ENCODE measurements around the gene TUBB. TPM values are rescaled to one million over a fixed set of nuclear protein-coding genes. Genes with fewer than 3 reads are reported as not detected.

Gene TUBB
- polyA plus RNA-seq, 2 donors, result 142 to 313 TPM

DNA sequence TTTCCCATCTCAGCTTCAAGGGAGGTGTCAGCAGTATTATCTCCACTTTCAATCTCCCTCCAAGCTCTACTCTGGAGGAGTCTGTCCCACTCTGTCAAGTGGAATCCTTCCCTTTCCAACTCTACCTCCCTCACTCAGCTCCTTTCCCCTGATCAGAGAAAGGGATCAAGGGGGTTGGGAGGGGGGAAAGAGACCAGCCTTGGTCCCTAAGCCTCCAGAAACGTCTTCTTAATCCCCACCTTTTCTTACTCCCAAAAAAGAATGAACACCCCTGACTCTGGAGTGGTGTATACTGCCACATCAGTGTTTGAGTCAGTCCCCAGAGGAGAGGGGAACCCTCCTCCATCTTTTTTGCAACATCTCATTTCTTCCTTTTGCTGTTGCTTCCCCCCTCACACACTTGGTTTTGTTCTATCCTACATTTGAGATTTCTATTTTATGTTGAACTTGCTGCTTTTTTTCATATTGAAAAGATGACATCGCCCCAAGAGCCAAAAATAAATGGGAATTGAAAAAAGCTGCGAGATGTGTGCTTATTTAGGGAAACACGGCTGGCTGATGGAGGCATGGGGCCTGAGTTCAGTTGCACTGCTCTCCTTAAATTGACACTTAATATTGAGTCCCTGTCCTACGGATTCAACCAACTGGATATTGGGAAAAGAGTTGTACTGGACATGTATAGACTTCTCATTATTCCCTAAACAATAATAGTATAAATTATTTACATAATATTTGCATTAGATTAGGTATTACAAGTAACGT lies 4.9 kb downstream of the TUBB start:
- H3K27me3 ChIP-seq (ENCODE audit: control insufficient read depth in 1 of 2, insufficient read depth in 2 of 2, low read length in 2 of 2), result no peaks in the 10 kb centered on the region
- peaks cover 2 to 3% of the 10 kb centered on the region in 2 donors for H3K4me1 ChIP-seq (ENCODE audit: control insufficient read depth in 2 of 2, insufficient read depth in 2 of 2, low read length in 1 of 2)
- H3K27ac ChIP-seq (ENCODE audit: low read depth in 2 of 2, low read length in 1 of 2), result no peak overlapping the region
- H3K4me3 ChIP-seq (ENCODE audit: low read depth in 1 of 2, low read length in 2 of 2), result no peak overlapping the region
- WGBS, 2 donors, result 35 to 45% methylated on average over 6 of the region's 6 CpGs
- H3K9me3 ChIP-seq (ENCODE audit: control insufficient read depth in 2 of 2, insufficient read depth in 1 of 2, low read depth in 1 of 2, low read length in 1 of 2), result no peaks in the 10 kb centered on the region
- H3K36me3 ChIP-seq (ENCODE audit: control insufficient read depth in 2 of 2, insufficient read depth in 2 of 2, low read length in 1 of 2), result peaks cover 2 to 41% of the 10 kb centered on the region in 2 donors

DNA sequence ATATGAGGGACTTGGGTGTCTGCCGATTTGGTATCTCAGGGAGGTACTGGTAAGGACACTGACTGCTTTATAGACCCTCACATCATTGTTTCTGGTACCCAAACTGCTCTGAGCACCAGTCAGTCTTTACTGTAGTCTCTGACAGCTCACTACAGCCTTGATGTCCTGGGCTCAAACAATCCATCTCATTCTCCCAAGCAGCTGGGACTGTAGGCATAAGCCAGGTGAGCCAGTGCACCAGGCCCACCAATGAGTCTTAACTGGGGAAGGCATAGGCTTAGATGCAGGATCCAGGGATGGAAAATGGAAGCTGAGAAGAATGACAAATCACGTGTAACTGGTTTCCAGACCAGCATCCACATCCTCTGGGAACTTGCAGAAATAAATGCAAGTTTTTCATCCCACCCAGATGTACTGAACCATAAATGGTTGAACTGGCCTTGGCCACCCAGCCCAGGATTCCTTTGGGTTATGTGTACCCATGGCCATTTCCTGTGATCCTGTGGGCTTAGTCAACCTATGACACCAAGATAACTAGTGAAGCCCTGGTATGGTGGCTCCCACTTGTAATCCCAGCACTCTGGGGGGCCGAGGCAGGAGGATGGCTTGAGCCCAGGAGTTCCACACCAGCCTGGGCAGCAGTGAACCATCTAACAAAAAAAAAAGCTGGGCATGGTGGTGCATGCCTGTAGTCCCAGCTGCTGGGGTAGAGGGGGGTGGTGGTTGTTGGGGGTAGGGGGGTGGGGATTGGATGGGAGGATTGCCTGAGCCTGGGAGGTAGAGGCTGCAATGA lies 5.8 kb downstream of the TUBB start:
- Histone ChIP-seq H3K27ac (ENCODE audit: low read depth in 2 of 2, low read length in 1 of 2) (no peak overlapping the region), H3K4me1 (ENCODE audit: control insufficient read depth in 2 of 2, insufficient read depth in 2 of 2, low read length in 1 of 2) (peaks cover 5% of the 10 kb centered on the region in 2 donors), H3K4me3 (ENCODE audit: low read depth in 1 of 2, low read length in 2 of 2) (no peak overlapping the region), H3K27me3 (ENCODE audit: control insufficient read depth in 1 of 2, insufficient read depth in 2 of 2, low read length in 2 of 2) (no peaks in the 10 kb centered on the region), H3K9me3 (ENCODE audit: control insufficient read depth in 2 of 2, insufficient read depth in 1 of 2, low read depth in 1 of 2, low read length in 1 of 2) (no peaks in the 10 kb centered on the region), H3K36me3 (ENCODE audit: control insufficient read depth in 2 of 2, insufficient read depth in 2 of 2, low read length in 1 of 2) (peaks cover 6 to 45% of the 10 kb centered on the region in 2 donors)
- 43 to 58% methylated on average over 3 of the region's 3 CpGs for WGBS, 2 donors

DNA sequence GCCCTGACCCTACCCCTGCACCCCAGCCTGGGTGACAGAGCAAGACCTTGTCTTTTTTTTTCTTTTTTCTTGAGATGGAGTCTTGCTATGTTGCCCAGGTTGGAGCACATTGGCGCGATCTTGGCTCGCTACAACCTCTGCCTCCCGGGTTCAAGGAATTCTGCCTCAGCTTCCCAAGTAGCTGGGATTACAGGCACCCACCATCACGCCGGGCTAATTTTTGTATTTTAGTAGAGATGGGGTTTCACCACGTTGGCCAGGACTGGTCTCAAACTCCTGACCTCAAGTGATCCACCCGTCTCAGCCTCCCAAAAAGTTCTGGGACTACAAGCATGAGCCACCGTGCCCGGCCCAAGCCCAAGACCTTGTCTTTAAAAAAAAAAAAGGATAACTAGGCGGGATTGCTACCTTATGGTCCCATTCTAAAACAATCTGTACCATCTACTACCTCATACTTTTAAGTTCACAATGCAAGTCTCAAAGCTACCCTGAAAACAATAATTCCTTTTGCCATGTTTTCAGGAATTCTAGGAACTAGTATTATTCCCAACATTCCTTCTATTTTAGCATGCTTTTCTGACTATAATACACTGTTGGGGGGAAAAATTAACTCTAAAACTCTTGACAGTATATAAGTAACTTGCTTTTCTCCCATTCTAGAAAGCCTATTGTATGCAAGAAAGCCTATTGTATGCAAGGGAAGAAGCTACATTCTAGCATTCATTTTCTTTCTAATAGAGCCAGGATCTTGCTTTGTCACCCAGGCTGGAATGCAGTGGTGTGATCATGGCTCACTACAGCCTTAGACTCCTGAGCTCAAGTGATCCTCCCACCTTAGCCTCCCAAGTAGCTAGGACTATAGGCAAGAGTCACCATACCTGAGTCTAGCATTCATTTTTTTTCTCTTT lies 6.6 kb downstream of the TUBB start:
- no peak overlapping the region for H3K4me3 ChIP-seq (ENCODE audit: low read depth in 1 of 2, low read length in 2 of 2)
- 81 to 88% methylated on average over 11 of the region's 11 CpGs for WGBS, 2 donors
- H3K4me1 ChIP-seq (ENCODE audit: control insufficient read depth in 2 of 2, insufficient read depth in 2 of 2, low read length in 1 of 2), result peaks cover 5 to 6% of the 10 kb centered on the region in 2 donors
- H3K27ac ChIP-seq (ENCODE audit: low read depth in 2 of 2, low read length in 1 of 2), result peak overlapping the region in 1 of 2 donors; percentile 2
- peaks cover 6 to 45% of the 10 kb centered on the region in 2 donors for H3K36me3 ChIP-seq (ENCODE audit: control insufficient read depth in 2 of 2, insufficient read depth in 2 of 2, low read length in 1 of 2)
- H3K27me3 ChIP-seq (ENCODE audit: control insufficient read depth in 1 of 2, insufficient read depth in 2 of 2, low read length in 2 of 2), result no peaks in the 10 kb centered on the region
- H3K9me3 ChIP-seq (ENCODE audit: control insufficient read depth in 2 of 2, insufficient read depth in 1 of 2, low read depth in 1 of 2, low read length in 1 of 2), result no peaks in the 10 kb centered on the region

DNA sequence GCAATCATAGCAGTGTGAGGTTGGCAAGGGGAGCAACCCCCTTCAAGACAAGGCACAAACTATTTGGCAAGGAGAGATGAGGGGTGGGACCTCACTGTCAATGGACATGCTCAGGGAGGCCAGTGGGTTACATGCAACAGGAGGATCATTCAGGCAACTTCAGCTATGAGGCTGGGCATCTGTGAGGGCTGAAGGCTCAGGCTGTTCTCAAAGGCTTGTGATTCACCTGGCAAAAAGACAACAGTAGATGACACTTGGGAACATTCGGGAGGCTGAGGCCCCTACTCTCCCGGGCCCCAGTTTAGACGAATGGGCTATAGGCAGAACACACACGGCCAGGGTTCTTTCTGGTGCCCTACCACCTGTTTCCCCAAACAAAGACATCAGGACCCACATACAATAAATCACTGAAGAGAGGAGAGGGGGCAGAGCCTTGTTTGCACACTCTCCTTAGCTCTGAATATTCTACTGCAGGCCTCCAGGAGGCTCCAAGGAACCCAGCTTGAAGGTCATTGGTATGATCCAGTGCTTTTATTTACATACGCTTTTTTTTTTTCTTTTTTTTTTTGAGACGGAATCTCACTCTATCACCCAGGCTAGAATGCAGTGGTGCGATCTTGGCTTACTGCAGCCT lies 7.9 kb downstream of the TUBB start:
- Histone ChIP-seq H3K9me3 (ENCODE audit: control insufficient read depth in 2 of 2, insufficient read depth in 1 of 2, low read depth in 1 of 2, low read length in 1 of 2) (no peaks in the 10 kb centered on the region), H3K27ac (ENCODE audit: low read depth in 2 of 2, low read length in 1 of 2) (no peak overlapping the region), H3K27me3 (ENCODE audit: control insufficient read depth in 1 of 2, insufficient read depth in 2 of 2, low read length in 2 of 2) (no peaks in the 10 kb centered on the region), H3K4me1 (ENCODE audit: control insufficient read depth in 2 of 2, insufficient read depth in 2 of 2, low read length in 1 of 2) (peaks cover 3 to 6% of the 10 kb centered on the region in 2 donors), H3K4me3 (ENCODE audit: low read depth in 1 of 2, low read length in 2 of 2) (no peak overlapping the region), H3K36me3 (ENCODE audit: control insufficient read depth in 2 of 2, insufficient read depth in 2 of 2, low read length in 1 of 2) (peaks cover 6 to 44% of the 10 kb centered on the region in 2 donors)
- WGBS, 2 donors, result 51 to 64% methylated on average over 7 of the region's 7 CpGs

DNA sequence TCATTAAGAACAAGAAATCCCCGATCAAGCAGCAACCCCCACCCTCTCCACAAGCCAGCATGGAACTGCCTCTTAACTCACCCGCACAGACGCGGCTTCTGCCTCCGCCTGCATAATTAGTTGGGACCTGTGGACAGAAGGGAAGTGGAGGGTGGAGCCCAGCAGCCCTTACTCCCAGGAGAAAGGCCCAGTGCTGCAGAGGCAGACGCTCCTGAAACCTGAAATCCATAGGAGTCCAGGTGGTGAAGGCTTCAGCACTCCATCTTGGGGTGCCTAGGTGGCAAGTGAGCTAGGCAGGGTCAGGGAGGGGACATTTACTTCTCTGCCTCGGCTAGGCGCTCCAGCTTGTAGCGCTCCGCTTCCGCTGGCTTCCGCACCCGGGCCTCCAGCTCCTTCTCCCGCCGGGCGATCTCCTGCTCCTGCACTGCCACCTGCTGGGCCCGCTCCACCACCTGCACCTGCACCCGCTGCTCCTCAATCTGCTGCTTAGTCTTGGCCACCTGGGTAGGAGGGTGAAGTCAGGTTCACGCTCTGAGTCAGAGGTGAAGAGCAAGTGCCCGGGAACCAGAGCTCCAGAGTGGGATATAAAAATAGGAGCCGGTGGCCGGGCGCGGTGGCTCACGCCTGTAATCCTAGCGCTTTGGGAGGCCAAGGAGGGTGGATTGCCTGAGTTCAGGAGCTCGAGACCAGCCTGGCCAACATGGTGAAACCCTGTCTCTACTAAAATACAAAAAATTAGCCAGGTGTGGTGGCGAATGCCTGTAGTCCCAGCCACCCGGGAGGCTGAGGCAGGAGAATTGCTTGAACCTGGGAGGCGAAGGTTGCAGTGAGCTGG lies 10.7 kb downstream of the TUBB start:
- Histone ChIP-seq H3K4me3 (ENCODE audit: low read depth in 1 of 2, low read length in 2 of 2) (peak overlapping the region in 1 of 2 donors; percentile 28), H3K27ac (ENCODE audit: low read depth in 2 of 2, low read length in 1 of 2) (peak overlapping the region; percentile 3 to 45), H3K36me3 (ENCODE audit: control insufficient read depth in 2 of 2, insufficient read depth in 2 of 2, low read length in 1 of 2) (peaks cover 7 to 22% of the 10 kb centered on the region in 2 donors), H3K27me3 (ENCODE audit: control insufficient read depth in 1 of 2, insufficient read depth in 2 of 2, low read length in 2 of 2) (no peaks in the 10 kb centered on the region), H3K4me1 (ENCODE audit: control insufficient read depth in 2 of 2, insufficient read depth in 2 of 2, low read length in 1 of 2) (peaks cover 3% of the 10 kb centered on the region in 2 donors), H3K9me3 (ENCODE audit: control insufficient read depth in 2 of 2, insufficient read depth in 1 of 2, low read depth in 1 of 2, low read length in 1 of 2) (no peaks in the 10 kb centered on the region)
- WGBS, 2 donors, result 32% methylated on average over 30 of the region's 30 CpGs

DNA sequence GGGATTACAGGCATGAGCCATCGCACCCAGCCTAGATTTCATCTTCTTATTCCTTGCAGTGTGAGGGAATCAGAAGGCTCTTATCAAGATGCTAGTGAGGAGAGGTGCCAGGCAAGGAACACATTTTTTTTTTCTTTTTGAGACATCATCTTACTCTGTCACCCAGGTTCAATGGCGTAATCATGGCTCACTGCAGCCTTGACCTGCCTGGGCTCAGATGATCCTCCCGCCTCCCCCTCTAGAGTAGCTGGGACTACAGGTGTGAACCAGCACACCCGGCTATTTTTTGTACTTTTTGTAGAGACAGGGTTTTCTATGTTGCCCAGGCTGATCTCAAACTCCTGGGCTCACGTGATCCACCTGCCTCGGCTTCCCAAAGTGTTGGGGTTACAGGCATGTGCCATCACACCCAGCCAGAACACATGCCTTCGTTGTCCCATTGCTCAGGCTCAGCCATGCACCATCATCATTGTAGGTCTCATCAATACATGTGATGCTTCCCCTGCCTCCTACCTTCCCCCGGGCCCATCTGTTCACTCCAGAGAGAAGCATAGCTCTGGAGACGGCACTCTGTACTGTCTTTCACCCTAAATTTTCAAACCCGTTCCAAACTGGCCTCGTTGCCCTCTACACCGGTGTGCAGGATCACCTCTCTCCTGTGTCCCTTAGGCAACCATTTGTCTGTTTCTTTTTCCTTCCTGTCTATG lies 12.2 kb downstream of the TUBB start:
- no peaks in the 10 kb centered on the region for H3K9me3 ChIP-seq (ENCODE audit: control insufficient read depth in 2 of 2, insufficient read depth in 1 of 2, low read depth in 1 of 2, low read length in 1 of 2)
- no peak overlapping the region for H3K4me3 ChIP-seq (ENCODE audit: low read depth in 1 of 2, low read length in 2 of 2)
- no peak overlapping the region for H3K27ac ChIP-seq (ENCODE audit: low read depth in 2 of 2, low read length in 1 of 2)
- WGBS, 2 donors, result 91 to 92% methylated on average over 12 of the region's 12 CpGs
- peaks cover 7 to 29% of the 10 kb centered on the region in 2 donors for H3K36me3 ChIP-seq (ENCODE audit: control insufficient read depth in 2 of 2, insufficient read depth in 2 of 2, low read length in 1 of 2)
- H3K4me1 ChIP-seq (ENCODE audit: control insufficient read depth in 2 of 2, insufficient read depth in 2 of 2, low read length in 1 of 2), result peaks cover 3 to 7% of the 10 kb centered on the region in 2 donors
- no peaks in the 10 kb centered on the region for H3K27me3 ChIP-seq (ENCODE audit: control insufficient read depth in 1 of 2, insufficient read depth in 2 of 2, low read length in 2 of 2)

DNA sequence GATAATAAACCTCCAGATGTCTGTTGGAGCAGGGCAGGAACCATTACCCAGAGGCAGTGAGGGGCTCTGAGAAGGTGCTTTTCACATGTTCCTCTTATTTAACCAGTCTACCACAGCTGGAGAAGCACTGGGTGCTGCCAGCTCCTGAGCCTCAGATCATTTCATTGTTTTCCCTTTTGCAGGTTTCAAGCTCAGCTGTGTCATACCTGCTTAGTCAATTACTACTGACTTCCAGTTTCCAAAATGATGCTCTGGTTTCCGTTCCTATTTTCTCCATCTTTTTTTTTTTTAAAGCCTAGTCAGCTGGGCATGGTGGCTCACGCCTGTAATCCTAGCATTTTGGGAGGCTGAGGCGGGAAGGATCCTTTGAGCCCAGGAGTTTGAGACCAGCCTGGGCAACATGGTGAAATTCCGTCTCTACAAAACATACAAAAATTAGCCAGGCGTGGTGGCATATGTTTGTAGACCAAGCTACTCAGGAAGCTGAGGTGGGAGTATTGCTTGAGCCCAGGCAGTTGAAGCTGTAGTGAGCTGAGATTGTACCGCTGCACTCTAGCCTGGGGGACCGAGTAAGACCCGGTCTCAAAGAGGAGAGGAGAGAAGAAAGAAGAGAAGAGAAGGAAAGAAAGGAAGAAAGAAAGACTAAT lies 15.6 kb downstream of the TUBB start:
- WGBS, 2 donors, result 83 to 85% methylated on average over 8 of the region's 8 CpGs
- H3K36me3 ChIP-seq (ENCODE audit: control insufficient read depth in 2 of 2, insufficient read depth in 2 of 2, low read length in 1 of 2), result peaks cover 8 to 27% of the 10 kb centered on the region in 2 donors
- no peaks in the 10 kb centered on the region for H3K27me3 ChIP-seq (ENCODE audit: control insufficient read depth in 1 of 2, insufficient read depth in 2 of 2, low read length in 2 of 2)
- peaks cover 0 to 13% of the 10 kb centered on the region in 2 donors for H3K4me1 ChIP-seq (ENCODE audit: control insufficient read depth in 2 of 2, insufficient read depth in 2 of 2, low read length in 1 of 2)
- H3K9me3 ChIP-seq (ENCODE audit: control insufficient read depth in 2 of 2, insufficient read depth in 1 of 2, low read depth in 1 of 2, low read length in 1 of 2), result no peaks in the 10 kb centered on the region
- H3K27ac ChIP-seq (ENCODE audit: low read depth in 2 of 2, low read length in 1 of 2), result no peak overlapping the region
- H3K4me3 ChIP-seq (ENCODE audit: low read depth in 1 of 2, low read length in 2 of 2), result no peak overlapping the region

DNA sequence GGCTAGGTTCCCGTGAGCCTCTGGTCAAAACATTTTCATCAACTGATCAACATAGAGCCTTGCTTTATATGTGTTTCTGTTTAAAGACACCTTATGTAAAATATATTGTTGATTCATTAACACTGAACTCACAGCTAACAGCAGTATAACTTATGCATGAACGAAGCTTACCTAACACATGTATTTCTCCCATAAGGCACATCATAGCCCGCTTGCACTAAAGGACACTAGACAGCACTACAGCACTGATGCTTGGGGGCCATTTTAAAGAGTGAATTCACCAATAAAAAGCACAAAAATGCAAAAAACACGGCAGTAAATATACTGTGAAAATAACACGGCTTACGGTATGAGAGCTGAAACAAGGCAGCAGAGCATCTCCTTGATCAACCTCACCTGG lies 18.4 kb downstream of the TUBB start:
- no peak overlapping the region for H3K27ac ChIP-seq (ENCODE audit: low read depth in 2 of 2, low read length in 1 of 2)
- no peaks in the 10 kb centered on the region for H3K27me3 ChIP-seq (ENCODE audit: control insufficient read depth in 1 of 2, insufficient read depth in 2 of 2, low read length in 2 of 2)
- no peak overlapping the region for H3K4me3 ChIP-seq (ENCODE audit: low read depth in 1 of 2, low read length in 2 of 2)
- H3K9me3 ChIP-seq (ENCODE audit: control insufficient read depth in 2 of 2, insufficient read depth in 1 of 2, low read depth in 1 of 2, low read length in 1 of 2), result no peaks in the 10 kb centered on the region
- H3K4me1 ChIP-seq (ENCODE audit: control insufficient read depth in 2 of 2, insufficient read depth in 2 of 2, low read length in 1 of 2), result peaks cover 2 to 20% of the 10 kb centered on the region in 2 donors
- WGBS, 2 donors, result 82% methylated on average over 6 of the region's 6 CpGs
- H3K36me3 ChIP-seq (ENCODE audit: control insufficient read depth in 2 of 2, insufficient read depth in 2 of 2, low read length in 1 of 2), result peaks cover 8 to 23% of the 10 kb centered on the region in 2 donors
